NT2/D1 (cell line): ENCODE data around the gene KCTD11.

ENCODE experiments used
- SUZ12 ChIP-seq: IDR thresholded peaks from 2 replicates; pipeline ENCODE4 v1.6.1; 2011; ENCODE audit not compliant: insufficient read length, insufficient read depth; ENCODE audit errors: extremely low read depth
- YY1 ChIP-seq: IDR thresholded peaks from 2 replicates; pipeline ENCODE4 v1.6.1; 2011; ENCODE audit not compliant: insufficient read length, insufficient read depth
- ZNF274 ChIP-seq: IDR thresholded peaks from 2 replicates; pipeline ENCODE4 v1.6.1; 2011; ENCODE audit warnings: mild to moderate bottlenecking, low read depth, low read length

DNA sequence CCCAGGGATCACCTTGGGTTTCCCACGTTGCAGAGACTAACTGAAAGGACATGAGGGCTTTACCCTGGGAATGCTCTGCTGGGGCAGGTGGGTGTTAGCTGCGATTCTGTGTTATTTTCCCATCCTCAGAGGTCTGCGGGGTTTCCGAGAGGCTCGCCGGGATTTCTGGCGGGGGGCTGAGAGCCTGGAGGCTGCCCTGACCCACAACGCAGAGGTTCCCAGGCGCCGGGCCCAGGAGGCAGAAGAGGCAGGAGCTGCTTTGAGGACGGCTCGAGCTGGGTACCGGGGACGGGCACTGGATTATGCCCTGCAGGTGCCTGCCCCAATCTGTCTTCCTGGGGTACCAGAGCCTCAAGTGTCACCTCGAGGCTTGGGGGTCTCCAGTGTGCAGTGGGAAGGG, 8.7 kb upstream of the KCTD11 start:
- TF ChIP-seq ZNF274 (no peak), YY1 (no peak), SUZ12 (no peak)
